ENCODE data around the gene IDH1.

- TF ChIP-seq CTCF (IDR thresholded peaks at IDR 0.05; ENCODE audit: control extremely low read depth in 1 of 3, insufficient read depth in 1 of 3, low read depth in 1 of 3, low read length in 3 of 3): no peak
- no peak for TF ChIP-seq POLR2A (IDR thresholded peaks at IDR 0.05; ENCODE audit: control extremely low read depth in 1 of 2, low read depth in 2 of 2, low read length in 2 of 2)
- no peak for TF ChIP-seq SRF (IDR thresholded peaks at IDR 0.05; ENCODE audit: low read depth, low read length)
- TF ChIP-seq TEAD4 (IDR thresholded peaks at IDR 0.05; ENCODE audit: low read depth, low read length): no peak
- no peak for TF ChIP-seq YY1 (IDR thresholded peaks at IDR 0.05; ENCODE audit: low read depth, low read length)
- TF ChIP-seq EP300 (IDR thresholded peaks at IDR 0.05; ENCODE audit: borderline replicate concordance in 1 of 2, low read depth in 2 of 2, low read length in 2 of 2): no peak
These were observed 65.6 kb downstream of the IDH1 start for GRCh38 chr2:208189069-208189809.

All from H1 (cell line).